WTC11 (cell line): ENCODE measurements around the gene NTRK2. TPM values are rescaled to one million over a fixed set of nuclear protein-coding genes. Genes with fewer than 3 reads are reported as not detected.

ENCODE experiments used
- ATAC-seq: fragments of 200-7000 bp; cut with Tn5 transposase; 2 replicates; pipeline ENCODE4 v1.10.0; 2021; ENCODE audit warnings: mild to moderate bottlenecking, moderate library complexity
- CTCF ChIA-PET: fragments of 300-600 bp; sonication (Branson Sonifier 250); formaldehyde crosslinking; loops from one replicate; lab custom pipeline; 2021; ENCODE audit warnings: antibody characterized with exemption; lab: Charles Lee
- POLR2A ChIA-PET: fragments of 350-600 bp; sonication (Branson Sonifier 250); formaldehyde crosslinking; loops from one replicate; lab custom pipeline; 2021; ENCODE audit warnings: antibody characterized with exemption; lab: Charles Lee
- DNase-seq: peaks from one replicate; pipeline ENCODE4 v3.0.0; 2021; ENCODE audit warnings: low spot score
- H3K27ac Mint-ChIP-seq: 2 replicates; pipeline ENCODE4 v1.8.0; 2021; ENCODE audit warnings: mixed read lengths
- H3K27me3 Mint-ChIP-seq: 2 replicates; pipeline ENCODE4 v1.8.0; 2021; ENCODE audit warnings: low read depth, mild to moderate bottlenecking, moderate library complexity, mixed read lengths
- H3K36me3 Mint-ChIP-seq: 2 replicates; pipeline ENCODE4 v1.8.0; 2021; ENCODE audit warnings: mixed read lengths
- H3K4me1 Mint-ChIP-seq: 2 replicates; pipeline ENCODE4 v1.8.0; 2022; ENCODE audit warnings: mixed read lengths
- H3K4me3 Mint-ChIP-seq: 2 replicates; pipeline ENCODE4 v1.8.0; 2021; ENCODE audit warnings: mild to moderate bottlenecking, moderate library complexity, mixed read lengths
- H3K9me3 Mint-ChIP-seq: 2 replicates; pipeline ENCODE4 v1.8.0; 2021; ENCODE audit warnings: mixed read lengths
- CREM ChIP-seq: sonication (generic); formaldehyde crosslinking; IDR thresholded peaks from 2 replicates; pipeline ENCODE4 v1.8.1; 2022; ENCODE audit warnings: mild to moderate bottlenecking, missing genetic modification reagents, moderate library complexity
- ETV6 ChIP-seq: sonication (generic); formaldehyde crosslinking; IDR thresholded peaks from 2 replicates; pipeline ENCODE4 v1.8.1; 2022; ENCODE audit warnings: mild to moderate bottlenecking, missing genetic modification reagents
- FOXP1 ChIP-seq: sonication (generic); formaldehyde crosslinking; IDR thresholded peaks from 2 replicates; pipeline ENCODE4 v1.8.0; 2022; ENCODE audit warnings: missing genetic modification reagents, mild to moderate bottlenecking, moderate library complexity, borderline replicate concordance
- GABPB1 ChIP-seq: sonication (generic); formaldehyde crosslinking; IDR thresholded peaks from 2 replicates; pipeline ENCODE4 v1.8.1; 2023; ENCODE audit warnings: mild to moderate bottlenecking, missing genetic modification reagents
- MXD4 ChIP-seq: fragments of 250-450 bp; sonication (Bioruptor Pico); IDR thresholded peaks from 2 replicates; pipeline ENCODE4 v1.8.0; 2021; ENCODE audit warnings: mild to moderate bottlenecking, moderate library complexity, borderline replicate concordance
- MYBL2 ChIP-seq: sonication (generic); formaldehyde crosslinking; IDR thresholded peaks from 2 replicates; pipeline ENCODE4 v1.8.1; 2023; ENCODE audit warnings: mild to moderate bottlenecking, moderate library complexity, missing genetic modification reagents
- NFE2L1 ChIP-seq: sonication (generic); formaldehyde crosslinking; IDR thresholded peaks from 2 replicates; pipeline ENCODE4 v1.8.1; 2023; ENCODE audit warnings: missing genetic modification reagents
- SMAD3 ChIP-seq: sonication (generic); formaldehyde crosslinking; IDR thresholded peaks from 2 replicates; pipeline ENCODE4 v1.8.0; 2022; ENCODE audit warnings: missing genetic modification reagents, mild to moderate bottlenecking, borderline replicate concordance
- SP1 ChIP-seq: sonication (generic); formaldehyde crosslinking; conservative IDR thresholded peaks from 2 replicates; pipeline ENCODE4 v1.8.1; 2022; ENCODE audit warnings: missing genetic modification reagents
- TEAD4 ChIP-seq: sonication (generic); formaldehyde crosslinking; IDR thresholded peaks from 2 replicates; pipeline ENCODE4 v1.8.0; 2022; ENCODE audit warnings: mild to moderate bottlenecking, missing genetic modification reagents
- ZNF121 ChIP-seq: sonication (generic); formaldehyde crosslinking; IDR thresholded peaks from 2 replicates; pipeline ENCODE4 v1.8.0; 2023; ENCODE audit warnings: missing genetic modification reagents
- ZNF138 ChIP-seq: sonication (generic); formaldehyde crosslinking; conservative IDR thresholded peaks from 2 replicates; pipeline ENCODE4 v1.8.1; 2022; ENCODE audit warnings: mild to moderate bottlenecking, moderate library complexity, missing genetic modification reagents
- ZNF317 ChIP-seq: sonication (generic); formaldehyde crosslinking; IDR thresholded peaks from 2 replicates; pipeline ENCODE4 v1.8.1; 2023; ENCODE audit warnings: low read depth, mild to moderate bottlenecking, moderate library complexity, missing genetic modification reagents, borderline replicate concordance
- ZNF671 ChIP-seq: fragments of 250-450 bp; sonication (Bioruptor Pico); IDR thresholded peaks from 2 replicates; pipeline ENCODE4 v1.8.0; 2021; ENCODE audit warnings: mild to moderate bottlenecking
- total RNA-seq: library from RNA; stranded (reverse); gene quantifications from 3 replicates; pipeline ENCODE4 v1.2.3, GENCODE V29; 2021
- TF ChIP-seq, protein P1 (sequence below): fragments of 250-450 bp; sonication (Bioruptor Pico); IDR thresholded peaks from 2 replicates; pipeline ENCODE4 v2.1.2; 2022; ENCODE audit warnings: mild to moderate bottlenecking, moderate library complexity
- TF ChIP-seq, protein P2 (sequence below): sonication (generic); formaldehyde crosslinking; IDR thresholded peaks from 2 replicates; pipeline ENCODE4 v1.8.1; 2023; ENCODE audit warnings: mild to moderate bottlenecking, missing genetic modification reagents, moderate library complexity
- TF ChIP-seq, protein P3 (sequence below): fragments of 250-450 bp; sonication (Bioruptor Pico); IDR thresholded peaks from 2 replicates; pipeline ENCODE4 v1.9.0; 2021; ENCODE audit warnings: moderate library complexity, mild to moderate bottlenecking, inconsistent platforms, borderline replicate concordance
- TF ChIP-seq, protein P4 (sequence below): sonication (generic); formaldehyde crosslinking; IDR thresholded peaks from 2 replicates; pipeline ENCODE4 v1.8.1; 2022; ENCODE audit warnings: missing genetic modification reagents, borderline replicate concordance
- TF ChIP-seq, protein P5 (sequence below): sonication (generic); formaldehyde crosslinking; IDR thresholded peaks from 2 replicates; pipeline ENCODE4 v1.8.0; 2023; ENCODE audit warnings: mild to moderate bottlenecking, missing genetic modification reagents
- TF ChIP-seq, protein P6 (sequence below): fragments of 250-450 bp; sonication (Bioruptor Pico); IDR thresholded peaks from 2 replicates; pipeline ENCODE4 v1.8.0; 2021; ENCODE audit warnings: mild to moderate bottlenecking

NTRK2 gene
- total RNA-seq, 1 experiment from 2014 or later: 0.02 TPM

DNA sequence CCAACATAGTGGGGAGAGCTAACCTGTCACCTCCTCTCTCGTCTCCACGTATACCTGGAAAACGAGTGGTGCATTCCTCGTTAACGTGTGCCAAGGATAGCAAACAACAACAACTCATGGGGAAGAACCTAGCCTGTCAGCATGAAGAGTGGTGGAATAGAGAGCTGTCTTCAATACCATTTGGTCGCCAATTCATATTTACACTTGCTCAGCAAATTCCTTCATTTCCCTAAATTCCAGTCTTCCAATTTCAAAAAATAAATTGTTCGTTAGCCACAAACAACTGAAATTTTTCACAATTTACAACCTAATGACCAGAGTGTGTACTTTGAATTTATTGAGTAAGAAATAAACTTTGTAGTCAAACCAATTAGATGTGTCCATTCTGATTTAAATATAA is 344.8 kb downstream of the NTRK2 start:
- POLR2A ChIA-PET: no interaction called here
- H3K27me3 Mint-ChIP-seq: no peaks in the 10 kb centered on the region
- peaks cover 7% of the 10 kb centered on the region for H3K4me1 Mint-ChIP-seq
- no peak for DNase-seq
- ATAC-seq: no peak
- no peak overlapping the region for H3K4me3 Mint-ChIP-seq
- TF ChIP-seq NFE2L1 (CRISPR knock-in tag): no peak
- TF ChIP-seq, protein P1, sequence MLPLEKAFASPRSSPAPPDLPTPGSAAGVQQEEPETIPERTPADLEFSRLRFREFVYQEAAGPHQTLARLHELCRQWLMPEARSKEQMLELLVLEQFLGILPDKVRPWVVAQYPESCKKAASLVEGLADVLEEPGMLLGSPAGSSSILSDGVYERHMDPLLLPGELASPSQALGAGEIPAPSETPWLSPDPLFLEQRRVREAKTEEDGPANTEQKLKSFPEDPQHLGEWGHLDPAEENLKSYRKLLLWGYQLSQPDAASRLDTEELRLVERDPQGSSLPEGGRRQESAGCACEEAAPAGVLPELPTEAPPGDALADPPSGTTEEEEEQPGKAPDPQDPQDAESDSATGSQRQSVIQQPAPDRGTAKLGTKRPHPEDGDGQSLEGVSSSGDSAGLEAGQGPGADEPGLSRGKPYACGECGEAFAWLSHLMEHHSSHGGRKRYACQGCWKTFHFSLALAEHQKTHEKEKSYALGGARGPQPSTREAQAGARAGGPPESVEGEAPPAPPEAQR (CRISPR knock-in tag): no peak
- TF ChIP-seq ZNF317: no peak
- TF ChIP-seq, protein P2, sequence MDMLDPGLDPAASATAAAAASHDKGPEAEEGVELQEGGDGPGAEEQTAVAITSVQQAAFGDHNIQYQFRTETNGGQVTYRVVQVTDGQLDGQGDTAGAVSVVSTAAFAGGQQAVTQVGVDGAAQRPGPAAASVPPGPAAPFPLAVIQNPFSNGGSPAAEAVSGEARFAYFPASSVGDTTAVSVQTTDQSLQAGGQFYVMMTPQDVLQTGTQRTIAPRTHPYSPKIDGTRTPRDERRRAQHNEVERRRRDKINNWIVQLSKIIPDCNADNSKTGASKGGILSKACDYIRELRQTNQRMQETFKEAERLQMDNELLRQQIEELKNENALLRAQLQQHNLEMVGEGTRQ (CRISPR knock-in tag): no peak
- TF ChIP-seq TEAD4 (CRISPR knock-in tag): no peak
- no peak for TF ChIP-seq ETV6 (CRISPR knock-in tag)
- no peak for TF ChIP-seq FOXP1 (CRISPR knock-in tag)
- CTCF ChIA-PET: no interaction called here
- no peaks in the 10 kb centered on the region for H3K9me3 Mint-ChIP-seq
- H3K27ac Mint-ChIP-seq: no peak overlapping the region
- H3K36me3 Mint-ChIP-seq: no peaks in the 10 kb centered on the region

DNA sequence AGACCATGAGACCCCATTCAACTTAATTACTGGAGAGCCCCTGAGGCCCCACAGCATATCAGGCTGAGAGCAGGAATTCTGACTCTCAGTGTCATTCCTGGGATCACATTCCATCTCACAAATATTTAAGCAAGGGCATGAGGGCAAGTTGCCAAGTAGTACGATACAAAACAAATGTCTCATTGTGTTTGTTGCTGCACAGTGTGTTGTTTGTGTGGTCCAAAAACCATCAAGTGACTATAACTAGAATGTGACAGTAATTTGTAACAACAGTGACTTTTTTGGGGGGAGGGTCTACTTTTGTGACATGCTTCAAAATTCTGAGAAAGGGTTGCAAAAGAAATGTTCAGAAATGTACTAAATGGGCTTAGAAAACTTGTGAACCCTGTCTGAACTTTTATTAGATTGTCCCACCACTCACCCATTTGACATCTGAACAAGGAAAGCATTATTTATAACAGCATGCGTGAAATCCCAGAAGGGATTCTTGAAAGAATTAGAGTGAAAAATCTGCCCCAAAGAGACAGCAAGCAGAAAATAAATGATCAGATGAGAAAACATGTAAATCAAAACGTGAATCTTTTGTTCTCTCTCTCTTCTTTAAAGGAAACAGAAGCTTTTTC is 347.0 kb downstream of the NTRK2 start:
- ChIA-PET POLR2A (no interaction called here), CTCF (interaction anchor here (1.4 kb wide), 1 partner anchor 13 kb away, joined by 3 read pairs; no protein-coding TSS in a partner anchor)
- DNase-seq (no peak), ATAC-seq (no peak)
- H3K4me1 Mint-ChIP-seq: peaks cover 7% of the 10 kb centered on the region
- no peak overlapping the region for H3K27ac Mint-ChIP-seq
- H3K27me3 Mint-ChIP-seq: peaks cover 2% of the 10 kb centered on the region; the same call in 1 of the 2 replicates
- H3K9me3 Mint-ChIP-seq: no peaks in the 10 kb centered on the region
- no peak for TF ChIP-seq CREM
- no peak for TF ChIP-seq MXD4 (CRISPR knock-in tag)
- TF ChIP-seq SP1: no peak
- no peak for TF ChIP-seq GABPB1 (CRISPR knock-in tag)
- no peak for TF ChIP-seq SMAD3 (CRISPR knock-in tag)
- no peak overlapping the region for H3K4me3 Mint-ChIP-seq
- H3K36me3 Mint-ChIP-seq: no peaks in the 10 kb centered on the region

DNA sequence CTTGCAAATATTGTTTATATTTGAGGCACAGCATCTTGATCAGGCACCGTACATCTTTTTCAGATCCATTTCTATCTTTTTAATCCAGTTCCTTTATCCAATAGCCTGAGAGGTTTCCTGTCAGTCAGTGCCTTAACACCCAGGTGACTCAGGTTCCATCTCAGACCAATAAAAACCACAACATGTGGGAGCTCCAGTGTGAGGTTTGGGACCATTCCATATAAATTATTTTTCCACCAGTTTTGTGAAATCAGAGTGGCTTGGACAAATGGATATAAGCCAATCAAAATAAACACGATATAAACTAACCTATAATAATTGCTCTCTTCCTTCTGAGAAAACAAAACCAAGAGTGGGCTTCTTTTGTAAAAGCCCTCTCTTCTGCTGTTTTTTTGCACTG is 351.3 kb downstream of the NTRK2 start:
- Mint-ChIP-seq H3K27me3 (peaks cover 2% of the 10 kb centered on the region; the same call in 1 of the 2 replicates), H3K36me3 (no peaks in the 10 kb centered on the region), H3K4me3 (no peak overlapping the region), H3K4me1 (peaks cover 7% of the 10 kb centered on the region), H3K27ac (no peak overlapping the region), H3K9me3 (no peaks in the 10 kb centered on the region)
- CTCF ChIA-PET: no interaction called here
- DNase-seq: no peak
- no peak for ATAC-seq
- POLR2A ChIA-PET: no interaction called here
- TF ChIP-seq ZNF121 (CRISPR knock-in tag) (no peak), ZNF671 (CRISPR knock-in tag) (no peak), MYBL2 (CRISPR knock-in tag) (no peak), ZNF138 (CRISPR knock-in tag) (no peak)
- TF ChIP-seq, protein P3, sequence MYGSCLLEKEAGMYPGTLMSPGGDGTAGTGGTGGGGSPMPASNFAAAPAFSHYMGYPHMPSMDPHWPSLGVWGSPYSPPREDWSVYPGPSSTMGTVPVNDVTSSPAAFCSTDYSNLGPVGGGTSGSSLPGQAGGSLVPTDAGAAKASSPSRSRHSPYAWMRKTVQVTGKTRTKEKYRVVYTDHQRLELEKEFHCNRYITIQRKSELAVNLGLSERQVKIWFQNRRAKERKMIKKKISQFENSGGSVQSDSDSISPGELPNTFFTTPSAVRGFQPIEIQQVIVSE (CRISPR knock-in tag): no peak
- TF ChIP-seq, protein P4, sequence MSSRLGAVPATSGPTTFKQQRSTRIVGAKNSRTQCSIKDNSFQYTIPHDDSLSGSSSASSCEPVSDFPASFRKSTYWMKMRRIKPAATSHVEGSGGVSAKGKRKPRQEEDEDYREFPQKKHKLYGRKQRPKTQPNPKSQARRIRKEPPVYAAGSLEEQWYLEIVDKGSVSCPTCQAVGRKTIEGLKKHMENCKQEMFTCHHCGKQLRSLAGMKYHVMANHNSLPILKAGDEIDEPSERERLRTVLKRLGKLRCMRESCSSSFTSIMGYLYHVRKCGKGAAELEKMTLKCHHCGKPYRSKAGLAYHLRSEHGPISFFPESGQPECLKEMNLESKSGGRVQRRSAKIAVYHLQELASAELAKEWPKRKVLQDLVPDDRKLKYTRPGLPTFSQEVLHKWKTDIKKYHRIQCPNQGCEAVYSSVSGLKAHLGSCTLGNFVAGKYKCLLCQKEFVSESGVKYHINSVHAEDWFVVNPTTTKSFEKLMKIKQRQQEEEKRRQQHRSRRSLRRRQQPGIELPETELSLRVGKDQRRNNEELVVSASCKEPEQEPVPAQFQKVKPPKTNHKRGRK: no peak
- TF ChIP-seq, protein P5, sequence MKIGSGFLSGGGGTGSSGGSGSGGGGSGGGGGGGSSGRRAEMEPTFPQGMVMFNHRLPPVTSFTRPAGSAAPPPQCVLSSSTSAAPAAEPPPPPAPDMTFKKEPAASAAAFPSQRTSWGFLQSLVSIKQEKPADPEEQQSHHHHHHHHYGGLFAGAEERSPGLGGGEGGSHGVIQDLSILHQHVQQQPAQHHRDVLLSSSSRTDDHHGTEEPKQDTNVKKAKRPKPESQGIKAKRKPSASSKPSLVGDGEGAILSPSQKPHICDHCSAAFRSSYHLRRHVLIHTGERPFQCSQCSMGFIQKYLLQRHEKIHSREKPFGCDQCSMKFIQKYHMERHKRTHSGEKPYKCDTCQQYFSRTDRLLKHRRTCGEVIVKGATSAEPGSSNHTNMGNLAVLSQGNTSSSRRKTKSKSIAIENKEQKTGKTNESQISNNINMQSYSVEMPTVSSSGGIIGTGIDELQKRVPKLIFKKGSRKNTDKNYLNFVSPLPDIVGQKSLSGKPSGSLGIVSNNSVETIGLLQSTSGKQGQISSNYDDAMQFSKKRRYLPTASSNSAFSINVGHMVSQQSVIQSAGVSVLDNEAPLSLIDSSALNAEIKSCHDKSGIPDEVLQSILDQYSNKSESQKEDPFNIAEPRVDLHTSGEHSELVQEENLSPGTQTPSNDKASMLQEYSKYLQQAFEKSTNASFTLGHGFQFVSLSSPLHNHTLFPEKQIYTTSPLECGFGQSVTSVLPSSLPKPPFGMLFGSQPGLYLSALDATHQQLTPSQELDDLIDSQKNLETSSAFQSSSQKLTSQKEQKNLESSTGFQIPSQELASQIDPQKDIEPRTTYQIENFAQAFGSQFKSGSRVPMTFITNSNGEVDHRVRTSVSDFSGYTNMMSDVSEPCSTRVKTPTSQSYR: no peak
- TF ChIP-seq, protein P6, sequence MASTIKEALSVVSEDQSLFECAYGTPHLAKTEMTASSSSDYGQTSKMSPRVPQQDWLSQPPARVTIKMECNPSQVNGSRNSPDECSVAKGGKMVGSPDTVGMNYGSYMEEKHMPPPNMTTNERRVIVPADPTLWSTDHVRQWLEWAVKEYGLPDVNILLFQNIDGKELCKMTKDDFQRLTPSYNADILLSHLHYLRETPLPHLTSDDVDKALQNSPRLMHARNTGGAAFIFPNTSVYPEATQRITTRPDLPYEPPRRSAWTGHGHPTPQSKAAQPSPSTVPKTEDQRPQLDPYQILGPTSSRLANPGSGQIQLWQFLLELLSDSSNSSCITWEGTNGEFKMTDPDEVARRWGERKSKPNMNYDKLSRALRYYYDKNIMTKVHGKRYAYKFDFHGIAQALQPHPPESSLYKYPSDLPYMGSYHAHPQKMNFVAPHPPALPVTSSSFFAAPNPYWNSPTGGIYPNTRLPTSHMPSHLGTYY (CRISPR knock-in tag): no peak
